GM23338 (cell line): ENCODE data around the gene MYO18B. TPM values are rescaled to one million over a fixed set of nuclear protein-coding genes. Genes with fewer than 3 reads are reported as not detected.

ENCODE experiments used
- ATAC-seq: fragments of 200-7000 bp; cut with Tn5 transposase; 3 replicates; pipeline ENCODE4 v1.9.1; 2020
- DNase-seq: peaks from one replicate; pipeline ENCODE4 v3.0.0-alpha.2; 2015; ENCODE audit warnings: low spot score
- H2AFZ ChIP-seq: fragments of 200-600 bp; sonication (generic); 2 replicates; pipeline ENCODE4 v1.8.0; 2016; ENCODE audit warnings: antibody characterized with exemption, mild to moderate bottlenecking, moderate library complexity
- H3F3A ChIP-seq: fragments of 200-600 bp; sonication (generic); replicated peaks from 2 replicates; pipeline ENCODE4 v1.8.0; 2017; ENCODE audit warnings: antibody characterized with exemption, mixed run types, low read depth
- H3K27ac ChIP-seq: fragments of 200-600 bp; sonication (generic); 2 replicates; pipeline ENCODE4 v1.6.1; 2016; ENCODE audit warnings: low read depth
- H3K27me3 ChIP-seq: fragments of 200-600 bp; sonication (generic); 2 replicates; pipeline ENCODE4 v1.8.0; 2016; ENCODE audit warnings: mild to moderate bottlenecking, mixed run types, moderate library complexity; ENCODE audit not compliant: insufficient read depth
- H3K36me3 ChIP-seq: fragments of 200-600 bp; sonication (generic); 2 replicates; pipeline ENCODE4 v1.8.0; 2016; ENCODE audit warnings: mild to moderate bottlenecking; ENCODE audit not compliant: insufficient read depth
- H3K4me1 ChIP-seq: fragments of 200-600 bp; sonication (generic); 2 replicates; pipeline ENCODE4 v1.8.0; 2016; ENCODE audit warnings: mild to moderate bottlenecking, moderate library complexity; ENCODE audit not compliant: insufficient read depth
- H3K4me2 ChIP-seq: fragments of 200-600 bp; sonication (generic); 2 replicates; pipeline ENCODE4 v1.7.1; 2017; ENCODE audit warnings: mixed run types
- H3K4me3 ChIP-seq: fragments of 200-600 bp; sonication (generic); 2 replicates; pipeline ENCODE4 v1.6.1; 2016; ENCODE audit warnings: mixed run types
- H3K79me2 ChIP-seq: fragments of 200-600 bp; sonication (generic); replicated peaks from 2 replicates; pipeline ENCODE4 v1.8.0; 2017; ENCODE audit warnings: mild to moderate bottlenecking; ENCODE audit not compliant: insufficient read depth
- H3K9me2 ChIP-seq: fragments of 200-600 bp; sonication (generic); 2 replicates; pipeline ENCODE4 v1.8.0; 2017; ENCODE audit not compliant: insufficient read depth
- H4K20me1 ChIP-seq: fragments of 200-600 bp; sonication (generic); replicated peaks from 2 replicates; pipeline ENCODE4 v1.8.0; 2017; ENCODE audit warnings: mild to moderate bottlenecking; ENCODE audit not compliant: insufficient read depth
- H3K27ac Mint-ChIP-seq: 2 replicates; pipeline ENCODE4 v1.8.0; 2020; ENCODE audit warnings: inconsistent platforms, mild to moderate bottlenecking, moderate library complexity, mixed read lengths
- H3K27me3 Mint-ChIP-seq: 3 replicates; pipeline ENCODE4 v1.8.0; 2022; ENCODE audit warnings: low read depth, mild to moderate bottlenecking, moderate library complexity, mixed read lengths, inconsistent platforms; ENCODE audit not compliant: insufficient read depth, poor library complexity
- H3K36me3 Mint-ChIP-seq: 3 replicates; pipeline ENCODE4 v1.8.0; 2021; ENCODE audit warnings: low read depth, mild to moderate bottlenecking, inconsistent platforms, moderate library complexity, mixed read lengths
- H3K4me1 Mint-ChIP-seq: 3 replicates; pipeline ENCODE4 v1.8.0; 2020; ENCODE audit warnings: mild to moderate bottlenecking, inconsistent platforms, mixed read lengths
- H3K4me3 Mint-ChIP-seq: 3 replicates; pipeline ENCODE4 v1.8.0; 2021; ENCODE audit warnings: moderate library complexity, mild to moderate bottlenecking, inconsistent platforms, mixed read lengths
- H3K9me3 Mint-ChIP-seq: 3 replicates; pipeline ENCODE4 v1.8.0; 2020; ENCODE audit warnings: moderate library complexity, mild to moderate bottlenecking, inconsistent platforms, mixed read lengths
- CREB1 ChIP-seq: fragments of 250-450 bp; sonication (Bioruptor Pico); IDR thresholded peaks from 2 replicates; pipeline ENCODE4 v1.5.0; 2020; ENCODE audit warnings: low read depth, mild to moderate bottlenecking, moderate library complexity
- CTCF ChIP-seq, 2 experiments: fragments of 200-600 bp in 1 of 2; sonication (generic) in 1 of 2; conservative IDR thresholded peaks; 2 replicates each; pipeline versions ENCODE4 v1.5.1 to v1.6.1; 2016 to 2017; ENCODE audit warnings: antibody characterized with exemption in 2 of 2, low read depth in 2 of 2, mild to moderate bottlenecking in 2 of 2, moderate library complexity in 1 of 2
- ETS1 ChIP-seq: IDR thresholded peaks from 2 replicates; pipeline ENCODE4 v1.6.1; 2016; ENCODE audit warnings: antibody characterized with exemption
- EZH2 ChIP-seq: fragments of 200-600 bp; sonication (generic); IDR thresholded peaks from one replicate; pipeline ENCODE4 v1.8.0; 2017; ENCODE audit warnings: antibody characterized with exemption, mild to moderate bottlenecking, low read depth; ENCODE audit not compliant: unreplicated experiment
- EZH2phosphoT487 ChIP-seq: fragments of 200-600 bp; sonication (generic); IDR thresholded peaks from one replicate; pipeline ENCODE4 v1.8.1; 2018; ENCODE audit warnings: antibody characterized with exemption; ENCODE audit not compliant: unreplicated experiment
- JUNB ChIP-seq: IDR thresholded peaks from one replicate; pipeline ENCODE4 v1.6.1; 2016; ENCODE audit warnings: antibody characterized with exemption; ENCODE audit not compliant: unreplicated experiment
- NANOG ChIP-seq: IDR thresholded peaks from 2 replicates; pipeline ENCODE4 v1.6.1; 2016; ENCODE audit warnings: antibody characterized with exemption, borderline replicate concordance
- POLR2AphosphoS5 ChIP-seq: IDR thresholded peaks from 2 replicates; pipeline ENCODE4 v1.6.1; 2016; ENCODE audit warnings: antibody characterized with exemption, low read depth
- REST ChIP-seq: IDR thresholded peaks from one replicate; pipeline ENCODE4 v1.6.1; 2018; ENCODE audit warnings: antibody characterized with exemption; ENCODE audit not compliant: unreplicated experiment
- ZNF331 ChIP-seq: fragments of 250-450 bp; sonication (Bioruptor Pico); IDR thresholded peaks from 2 replicates; pipeline ENCODE4 v1.5.0; 2020; ENCODE audit warnings: low read depth, mild to moderate bottlenecking, moderate library complexity
- polyA plus RNA-seq: library from polyadenylated mRNA; unstranded; fragments of >200 nt; fragmentation: Nextera tagmentation; extraction: Ambion mirVana; gene quantifications from 2 replicates; pipeline ENCODE4 v1.2.1, GENCODE V29; 2016
- total RNA-seq: library from RNA; depleted of rRNA; stranded (reverse); fragments of >200 nt; shearing (Covaris generic); gene quantifications from 2 replicates; pipeline ENCODE4 v1.2.3, GENCODE V29; 2014

Gene MYO18B
- total and polyA plus RNA-seq, 2 experiments from 2014 or later, result 0.36 to 0.45 TPM

GRCh38 chr22:25729016-25729995 is 12.7 kb upstream of the MYO18B start (continued):
- TF ChIP-seq EZH2phosphoT487 (no peak), JUNB (no peak), REST (no peak), NANOG (no peak), ETS1 (no peak), CTCF (conservative IDR thresholded peaks at IDR 0.05; ENCODE audit: low read depth in 2 of 2) (no peak), ZNF331 (CRISPR knock-in tag) (no peak), POLR2AphosphoS5 (no peak), EZH2 (no peak)

- Histone ChIP-seq H3K27me3 (no peaks in the 10 kb centered on the region), H2AFZ (no peak overlapping the region), H4K20me1 (no peaks in the 10 kb centered on the region; the same call in 1 of the 2 replicates), H3K4me3 (no peak overlapping the region), H3K9me2 (no peaks in the 10 kb centered on the region; the same call in 1 of the 2 replicates), H3K4me1 (no peaks in the 10 kb centered on the region), H3K27ac (no peak overlapping the region), H3F3A (no peaks in the 10 kb centered on the region), H3K36me3 (no peaks in the 10 kb centered on the region), H3K79me2 (no peaks in the 10 kb centered on the region), H3K4me2 (no peak overlapping the region)
- Mint-ChIP-seq H3K27ac (no peak overlapping the region), H3K36me3 (no peaks in the 10 kb centered on the region), H3K4me1 (no peaks in the 10 kb centered on the region; the same call in 2 of the 3 replicates), H3K9me3 (no peaks in the 10 kb centered on the region; the same call in 2 of the 3 replicates), H3K27me3 (peaks cover 1% of the 10 kb centered on the region), H3K4me3 (no peak overlapping the region)
- DNase-seq, result no peak
- no peak for ATAC-seq
- TF ChIP-seq EZH2phosphoT487, result no peak
- TF ChIP-seq CREB1 (CRISPR knock-in tag), result no peak
- TF ChIP-seq REST, result no peak
Observed at GRCh38 chr22:25735650-25736049, 6.3 kb upstream of the MYO18B start.
